VCaP (cell line): ENCODE results near the gene KRTDAP.

Source experiments
- H3K27ac ChIP-seq: fragments of 450-650 bp; 2 replicates; pipeline ENCODE4 v1.5.1; 2017
- TF ChIP-seq, protein P1 (sequence below): fragments of 450-650 bp; conservative IDR thresholded peaks from 2 replicates; pipeline ENCODE4 v1.5.1; 2017; ENCODE audit warnings: mild to moderate bottlenecking, moderate library complexity

The KRTDAP gene

DNA sequence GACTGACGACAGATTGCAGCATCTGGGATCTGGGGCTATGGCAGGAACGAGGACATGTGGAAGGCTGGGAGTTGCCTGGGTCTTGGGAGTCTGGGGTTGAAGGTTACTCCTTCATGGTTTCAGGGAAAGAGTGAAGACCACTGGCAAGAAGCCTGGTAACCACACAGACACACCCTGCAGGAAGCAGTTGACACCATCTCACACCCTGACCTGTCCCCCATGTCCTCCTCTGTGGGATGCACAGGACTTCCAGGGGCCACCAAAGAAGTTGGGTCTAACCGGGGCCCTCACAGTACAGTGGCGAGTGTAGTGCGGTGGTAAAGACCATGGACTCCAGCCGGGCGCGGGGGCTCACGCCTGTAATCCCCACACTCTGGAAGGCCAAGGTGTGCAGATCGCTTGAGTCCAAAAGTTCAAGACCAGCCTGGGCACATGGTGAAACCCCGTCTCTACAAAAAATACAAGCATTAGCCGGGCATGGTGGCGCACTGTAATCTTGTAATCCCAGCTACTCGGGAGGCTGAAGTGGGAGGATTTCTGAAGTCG is 52.8 kb downstream of the KRTDAP start:
- peak overlapping the region; percentile 100 for H3K27ac ChIP-seq
- TF ChIP-seq, protein P1, sequence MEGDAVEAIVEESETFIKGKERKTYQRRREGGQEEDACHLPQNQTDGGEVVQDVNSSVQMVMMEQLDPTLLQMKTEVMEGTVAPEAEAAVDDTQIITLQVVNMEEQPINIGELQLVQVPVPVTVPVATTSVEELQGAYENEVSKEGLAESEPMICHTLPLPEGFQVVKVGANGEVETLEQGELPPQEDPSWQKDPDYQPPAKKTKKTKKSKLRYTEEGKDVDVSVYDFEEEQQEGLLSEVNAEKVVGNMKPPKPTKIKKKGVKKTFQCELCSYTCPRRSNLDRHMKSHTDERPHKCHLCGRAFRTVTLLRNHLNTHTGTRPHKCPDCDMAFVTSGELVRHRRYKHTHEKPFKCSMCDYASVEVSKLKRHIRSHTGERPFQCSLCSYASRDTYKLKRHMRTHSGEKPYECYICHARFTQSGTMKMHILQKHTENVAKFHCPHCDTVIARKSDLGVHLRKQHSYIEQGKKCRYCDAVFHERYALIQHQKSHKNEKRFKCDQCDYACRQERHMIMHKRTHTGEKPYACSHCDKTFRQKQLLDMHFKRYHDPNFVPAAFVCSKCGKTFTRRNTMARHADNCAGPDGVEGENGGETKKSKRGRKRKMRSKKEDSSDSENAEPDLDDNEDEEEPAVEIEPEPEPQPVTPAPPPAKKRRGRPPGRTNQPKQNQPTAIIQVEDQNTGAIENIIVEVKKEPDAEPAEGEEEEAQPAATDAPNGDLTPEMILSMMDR = no peak
